NK-92 treated with Interleukin-12 subunit alpha and Interleukin-12 subunit beta, amount 100 ng/mL, for 24 hours (cell line): ENCODE data around the gene IFIT5.
"Not testable (repeated sequence)": the region's sequence is repeated elsewhere in the genome, so short reads cannot be mapped to it uniquely, and the experiment has no call there.

Experiments
- DNase-seq: peaks from one replicate; lab custom pipeline; 2025; lab: John Stamatoyannopoulos, UW

The IFIT5 gene

DNA sequence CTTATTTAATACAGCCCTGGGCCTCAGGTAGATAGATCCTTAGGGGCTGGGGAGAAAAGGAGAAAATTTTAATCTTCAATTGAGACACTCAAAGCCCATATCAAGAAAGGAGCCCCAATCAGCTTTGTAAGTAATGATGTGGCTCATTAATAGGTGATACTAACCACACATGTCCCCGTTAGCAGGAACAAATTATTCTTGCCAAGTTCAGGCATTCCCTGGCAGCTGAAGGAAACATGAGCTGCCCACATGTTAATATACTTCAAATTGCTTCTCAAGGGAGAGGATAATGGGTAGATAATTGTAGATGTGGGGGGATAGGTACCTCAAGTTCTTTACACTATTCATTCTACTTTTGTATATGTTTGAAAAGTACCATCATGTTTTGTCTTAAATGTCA lies 14.5 kb downstream of the IFIT5 start:
- no peak for DNase-seq

DNA sequence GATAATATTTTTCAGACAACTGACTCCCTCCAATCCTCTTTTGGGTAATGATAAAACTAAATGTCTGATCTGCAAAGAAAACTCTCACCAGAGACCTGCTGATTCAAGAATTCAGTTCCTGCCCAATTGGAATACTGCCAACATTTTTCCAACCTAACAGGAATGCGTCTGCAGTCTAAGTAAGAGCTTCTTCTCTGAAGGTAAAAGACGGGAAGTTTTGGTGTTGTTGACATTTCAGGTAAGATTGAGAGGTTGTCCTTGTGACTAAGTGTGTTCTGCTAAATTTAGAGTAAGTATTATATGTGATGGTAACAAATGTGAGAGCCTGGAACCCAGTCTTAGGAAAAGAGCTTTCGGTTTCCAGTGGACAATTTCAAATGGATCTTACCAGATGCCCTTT lies 17.6 kb downstream of the IFIT5 start:
- no peak for DNase-seq

- DNase-seq, result no peak
Observed at GRCh38 chr10:89438525-89438924, 24.2 kb downstream of the IFIT5 start.

- no peak for DNase-seq
Observed at GRCh38 chr10:89440226-89441009, 26.1 kb downstream of the IFIT5 start.

- DNase-seq, result no peak
Observed at GRCh38 chr10:89442289-89442688, 27.9 kb downstream of the IFIT5 start.

GRCh38 chr10:89444819-89445218 lies 30.5 kb downstream of the IFIT5 start:
- not testable (repeated sequence) for DNase-seq

DNA sequence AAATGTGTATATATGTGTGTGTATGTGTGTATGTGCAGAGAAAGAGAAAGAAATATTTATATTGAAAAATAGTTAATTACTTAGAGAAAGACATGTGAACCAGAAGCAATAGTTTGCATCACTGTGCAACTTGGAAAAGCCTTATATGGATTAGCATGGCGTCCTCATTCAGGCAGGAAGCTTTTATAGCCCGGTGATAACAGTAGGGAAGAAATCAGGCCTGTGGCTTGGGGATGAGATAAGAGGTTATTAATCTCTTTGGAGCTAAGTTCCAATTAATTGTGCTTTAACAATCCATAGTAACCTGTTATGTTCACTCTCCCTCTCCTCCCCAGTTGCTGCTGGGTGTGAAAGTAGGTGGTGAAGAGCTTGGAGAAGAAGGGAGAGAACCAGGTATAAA lies 36.5 kb downstream of the IFIT5 start:
- no peak for DNase-seq

DNA sequence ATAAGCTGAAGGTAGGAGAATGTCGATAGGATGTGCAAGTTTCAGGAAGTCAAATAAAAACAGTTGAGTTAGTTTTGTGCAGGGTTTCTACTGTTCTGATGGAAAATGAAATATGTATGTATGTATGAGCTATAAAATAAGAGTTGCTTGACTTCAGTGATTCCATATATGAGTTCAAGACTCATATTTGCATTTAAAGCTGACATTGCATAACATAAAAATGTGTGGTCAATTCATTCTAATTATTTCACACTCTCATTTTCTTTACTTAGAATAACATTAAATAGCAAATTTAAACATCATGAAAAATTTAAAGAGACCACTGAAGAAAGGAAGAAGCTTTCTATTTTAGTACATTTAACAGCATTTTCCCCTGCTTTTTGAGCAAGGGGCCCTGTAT lies 37.8 kb downstream of the IFIT5 start:
- no peak for DNase-seq

- DNase-seq, result no peak
Observed at GRCh38 chr10:89454561-89455347, 40.4 kb downstream of the IFIT5 start.

DNA sequence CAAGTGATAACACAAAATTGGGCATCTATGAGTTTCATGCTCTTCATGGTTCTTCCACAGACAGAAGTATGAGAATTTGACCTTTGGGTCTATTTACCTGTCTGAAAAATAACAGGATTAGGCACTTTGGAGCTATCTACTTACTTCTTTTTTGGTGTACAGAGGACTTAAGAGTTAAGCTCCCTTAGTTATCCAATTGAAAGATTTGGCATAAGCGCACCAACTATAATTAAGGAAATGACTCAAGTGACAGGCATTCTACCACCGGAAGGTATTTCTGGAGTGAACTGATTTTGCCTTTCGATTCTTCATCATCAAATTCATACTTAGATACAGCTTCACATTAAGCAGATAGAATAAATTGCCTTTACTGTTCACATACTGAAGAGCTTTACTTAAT lies 43.9 kb downstream of the IFIT5 start:
- DNase-seq, result no peak

- no peak for DNase-seq
Observed at GRCh38 chr10:89458784-89459183, 44.4 kb downstream of the IFIT5 start.

DNA sequence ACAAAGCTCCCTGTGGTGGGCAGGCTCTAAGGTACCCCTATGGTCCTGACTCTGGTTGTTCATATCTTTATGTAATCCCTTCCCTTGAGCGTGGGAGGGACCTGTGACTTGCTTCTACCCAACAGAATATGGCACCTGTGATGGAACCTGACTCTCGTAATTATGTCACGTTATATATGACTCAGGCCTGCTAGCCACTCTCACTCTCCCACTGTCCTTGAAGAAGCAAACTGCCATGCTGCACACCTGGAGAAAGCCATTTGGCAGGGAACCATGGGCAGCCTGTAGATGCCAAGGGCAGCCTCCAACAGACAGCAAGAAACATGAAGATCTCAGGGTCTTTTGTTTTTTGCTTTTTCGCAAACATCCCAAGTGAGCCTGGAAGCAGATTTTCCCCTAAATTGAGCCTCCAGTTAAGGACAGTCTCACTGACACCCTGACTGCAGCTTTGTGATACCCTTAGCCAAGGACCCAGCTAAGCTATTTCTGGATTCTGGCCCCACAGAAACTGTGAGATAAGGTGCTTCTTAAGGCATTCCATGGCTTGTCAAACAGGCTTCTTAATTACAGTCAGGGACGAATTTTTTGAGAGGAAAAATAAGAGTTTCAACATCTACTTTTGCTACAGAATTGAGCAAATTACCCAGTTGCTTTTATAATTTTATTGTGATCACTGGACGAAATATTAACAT lies 49.6 kb downstream of the IFIT5 start:
- DNase-seq, result no peak

GRCh38 chr10:89465196-89465595 lies 50.8 kb downstream of the IFIT5 start:
- no peak for DNase-seq

DNA sequence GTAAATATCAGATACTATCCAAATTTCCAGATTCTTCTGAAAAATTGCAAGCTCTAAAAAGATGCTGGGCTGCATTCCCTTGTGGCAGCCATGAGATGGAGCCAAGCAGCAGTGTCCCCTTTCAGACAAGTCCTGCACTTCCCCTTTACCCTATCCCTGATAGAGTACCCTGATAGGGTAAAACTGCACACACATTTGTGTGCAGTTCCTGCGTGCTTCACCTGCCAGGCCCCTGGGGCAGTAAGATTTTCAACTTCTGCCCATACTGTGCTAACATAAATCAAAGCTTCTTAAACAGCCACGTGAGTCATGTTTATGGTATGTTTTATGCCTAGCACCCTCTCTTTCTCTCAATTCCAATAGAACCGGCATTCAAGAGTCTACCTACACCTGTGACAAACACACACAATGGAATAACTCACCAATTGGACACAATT lies 52.2 kb downstream of the IFIT5 start:
- no peak for DNase-seq

- DNase-seq, result no peak
Observed at GRCh38 chr10:89468191-89468965, 54.0 kb downstream of the IFIT5 start.

GRCh38 chr10:89469517-89469916 lies 55.1 kb downstream of the IFIT5 start:
- no peak for DNase-seq
